HS-5 (cell line): ENCODE data around the gene KDM4B.

Experiments
- DNase-seq: peaks from one replicate; pipeline ENCODE4 v3.0.0-alpha.2; 2012; ENCODE audit warnings: low read depth

KDM4B gene

DNA sequence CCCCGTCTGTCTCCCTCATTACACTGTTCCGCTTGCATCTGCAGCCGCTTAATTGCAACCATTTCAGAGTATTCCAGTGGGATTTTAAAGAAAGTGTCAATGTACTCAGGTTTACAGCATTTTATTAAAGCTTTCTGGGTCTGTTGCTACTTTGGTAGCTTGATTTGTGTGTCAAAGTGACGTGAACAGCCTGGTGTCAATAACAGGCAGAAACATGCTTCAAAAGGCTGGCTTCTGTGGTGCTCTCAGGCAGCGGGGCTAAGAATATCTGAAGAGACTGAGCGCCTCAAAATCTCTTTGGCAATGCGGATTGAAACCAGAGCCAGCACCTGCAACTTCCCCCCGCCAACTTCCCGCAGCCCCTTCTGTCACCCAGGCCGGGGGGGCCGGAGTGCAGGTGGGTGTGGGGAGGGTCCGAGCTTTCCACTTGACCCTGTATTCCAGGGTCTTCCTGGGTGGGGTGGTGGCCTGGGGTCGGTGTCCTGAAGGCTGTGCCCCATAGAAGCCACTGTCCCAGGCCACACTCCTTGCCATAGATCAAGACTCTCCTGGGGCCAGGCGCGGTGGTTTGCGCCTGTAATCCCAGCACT lies 81.2 kb downstream of the KDM4B start:
- no peak for DNase-seq

DNA sequence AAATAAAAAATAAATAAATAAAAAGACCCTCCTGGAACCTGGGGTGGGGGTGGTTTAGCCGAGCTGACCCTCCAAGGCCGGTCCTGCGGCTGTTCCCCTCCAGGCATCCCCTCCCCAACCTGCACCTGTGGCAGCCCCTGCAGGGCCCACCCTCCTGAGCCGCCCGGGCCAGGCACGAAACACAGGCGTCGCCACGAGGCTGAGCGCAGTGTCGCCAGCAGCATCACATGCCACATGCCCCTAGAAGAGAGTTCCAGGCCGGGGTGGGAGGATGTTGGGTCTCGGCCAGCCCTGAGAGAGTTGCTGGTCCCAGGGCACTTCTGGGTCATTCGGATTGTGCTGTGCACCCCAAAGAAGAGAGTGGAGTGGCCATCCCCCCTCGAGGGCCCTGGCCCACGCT lies 82.0 kb downstream of the KDM4B start:
- no peak for DNase-seq

DNA sequence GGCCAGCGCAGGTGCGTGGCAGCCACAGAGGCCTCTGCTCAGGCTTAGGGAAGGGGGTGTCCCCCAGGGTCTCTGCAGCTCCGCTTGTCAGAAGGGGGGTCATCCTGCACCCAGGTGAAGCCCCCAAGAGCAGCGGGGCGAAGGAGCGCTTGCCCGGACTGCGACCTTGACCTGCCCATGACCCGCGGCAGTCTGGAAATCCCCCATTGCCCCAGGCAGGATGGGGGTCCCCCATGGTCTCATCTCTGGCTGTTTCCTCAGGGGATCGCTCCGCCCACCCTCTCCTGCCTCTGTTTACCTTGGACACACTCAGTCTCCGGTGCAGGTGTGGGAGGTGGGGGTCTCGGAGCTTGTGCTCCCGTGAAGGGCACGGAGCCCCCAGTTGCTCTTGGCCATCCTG lies 82.7 kb downstream of the KDM4B start:
- DNase-seq = no peak

DNA sequence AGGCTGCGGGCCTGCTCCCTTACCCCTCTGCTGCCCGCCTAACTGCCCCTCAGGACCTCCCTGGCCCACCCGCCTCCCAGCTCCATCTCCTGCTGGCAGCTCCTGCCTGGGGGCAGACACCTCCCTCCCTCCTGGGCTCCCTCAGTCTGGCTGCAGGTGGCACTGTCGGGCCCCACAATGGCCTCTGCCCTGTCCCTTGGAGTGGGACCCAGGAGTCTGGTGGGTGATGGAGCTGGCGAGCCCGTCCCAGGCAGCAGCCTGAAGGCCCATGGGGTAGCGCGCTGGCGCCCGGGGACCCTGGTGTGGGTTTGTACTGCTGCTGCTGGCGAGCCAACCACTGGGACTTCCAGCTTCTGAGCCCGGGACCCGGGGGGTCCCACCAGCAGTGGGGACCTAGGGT lies 83.6 kb downstream of the KDM4B start:
- DNase-seq = no peak

DNA sequence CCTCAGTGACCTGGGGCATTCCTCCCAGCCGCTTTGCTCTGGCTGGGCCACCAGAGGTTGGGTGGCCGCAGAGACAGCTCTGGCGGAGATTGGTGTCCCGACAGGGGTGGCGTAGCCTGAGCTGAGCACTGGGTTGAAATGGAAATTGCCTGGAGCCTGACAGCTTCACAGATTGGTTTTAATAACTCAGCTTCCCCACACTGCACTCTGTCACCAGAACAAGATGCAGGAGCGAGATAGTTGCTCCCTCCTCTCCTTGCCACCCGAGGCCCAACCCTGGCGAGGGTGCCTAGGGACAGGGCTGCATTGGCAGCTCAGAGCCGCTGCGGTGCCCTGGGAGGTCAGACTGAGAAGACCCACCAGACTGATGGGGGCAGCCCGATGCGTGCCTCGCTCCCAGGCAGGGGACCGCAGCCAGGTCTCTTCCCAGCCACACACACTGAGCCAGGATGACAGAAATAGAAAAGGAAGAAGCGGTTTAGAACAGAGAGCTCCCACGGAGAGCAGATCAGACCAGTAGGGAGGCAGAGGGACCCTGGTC lies 84.1 kb downstream of the KDM4B start:
- DNase-seq = no peak

DNA sequence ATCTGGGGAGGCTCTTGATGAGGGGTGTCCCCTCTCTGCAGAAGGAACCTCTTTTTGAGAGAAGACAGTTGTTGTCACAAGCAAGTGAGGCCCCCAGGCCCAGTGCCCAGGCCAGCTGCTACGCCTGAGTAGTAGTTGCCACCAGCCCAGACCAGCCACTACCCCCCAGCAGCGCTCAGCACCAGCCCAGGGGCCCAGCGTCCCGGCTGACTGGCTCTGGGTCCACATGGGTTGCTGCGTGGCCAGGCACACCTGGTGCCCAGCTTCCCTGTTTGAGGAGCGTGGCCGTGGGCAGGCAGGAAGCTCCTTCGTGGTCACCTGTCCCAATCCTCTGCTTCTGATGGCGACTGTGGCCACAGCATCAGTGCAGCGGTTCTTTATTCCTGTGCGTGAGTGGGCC lies 84.7 kb downstream of the KDM4B start:
- no peak for DNase-seq

DNA sequence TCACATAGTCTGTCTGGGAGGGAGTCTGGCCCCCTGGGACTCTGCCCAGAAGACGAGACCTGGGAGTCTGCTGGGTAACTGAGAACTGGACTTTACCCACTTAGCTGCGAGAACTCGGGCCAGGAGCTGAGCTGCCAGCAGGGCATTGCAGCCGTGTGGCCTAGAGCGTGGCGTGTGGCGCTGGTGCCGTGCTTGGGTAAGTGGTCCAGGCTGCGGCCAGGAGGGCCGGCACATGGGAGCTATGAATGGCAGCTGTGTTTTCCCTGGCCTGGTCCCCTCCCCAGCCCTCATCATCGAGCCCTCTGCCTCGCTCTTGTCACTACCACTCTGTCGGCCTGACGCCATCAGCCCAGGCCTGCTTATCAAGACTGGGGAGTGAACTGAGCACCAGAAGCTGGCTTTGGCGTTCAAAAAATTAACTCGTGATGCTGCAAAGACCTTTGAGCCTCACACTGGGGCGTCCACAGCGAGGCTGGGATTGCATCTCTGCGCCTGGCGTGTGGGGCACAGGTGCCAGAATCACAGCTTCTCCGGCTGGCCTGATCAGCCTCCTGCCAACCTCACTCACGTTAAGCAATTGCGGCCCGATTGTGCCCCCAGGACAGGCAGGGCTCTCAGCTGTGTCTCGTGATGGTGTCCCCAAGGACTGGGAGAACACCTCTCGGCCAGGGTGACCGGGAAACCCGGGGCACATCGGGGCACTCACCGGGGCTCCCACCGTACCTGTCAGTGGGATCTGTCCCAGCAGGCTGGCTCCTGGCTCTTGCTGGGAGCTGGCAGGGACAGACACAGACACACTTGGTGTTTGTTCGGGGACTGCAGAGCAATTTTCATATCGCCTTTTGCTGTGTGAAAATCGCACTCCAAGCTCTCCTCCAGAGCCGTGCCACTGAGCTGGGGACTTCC lies 85.9 kb downstream of the KDM4B start:
- no peak for DNase-seq

DNA sequence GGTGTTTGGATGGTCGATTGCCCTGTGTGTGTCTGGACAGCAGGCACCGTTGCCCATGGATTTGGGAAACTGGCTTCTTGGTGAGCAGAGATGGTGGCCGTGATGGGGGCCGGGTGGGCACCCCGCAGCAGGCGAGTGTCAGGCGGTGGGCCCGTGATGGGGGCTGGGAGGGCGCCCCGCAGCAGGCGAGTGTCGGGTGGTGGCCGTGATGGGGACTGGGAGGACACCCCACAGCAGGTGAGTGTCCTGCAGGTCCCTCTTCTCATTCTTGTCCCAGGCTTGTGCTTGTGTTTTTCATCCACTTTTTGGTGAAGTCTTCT lies 86.5 kb downstream of the KDM4B start:
- no peak for DNase-seq

DNA sequence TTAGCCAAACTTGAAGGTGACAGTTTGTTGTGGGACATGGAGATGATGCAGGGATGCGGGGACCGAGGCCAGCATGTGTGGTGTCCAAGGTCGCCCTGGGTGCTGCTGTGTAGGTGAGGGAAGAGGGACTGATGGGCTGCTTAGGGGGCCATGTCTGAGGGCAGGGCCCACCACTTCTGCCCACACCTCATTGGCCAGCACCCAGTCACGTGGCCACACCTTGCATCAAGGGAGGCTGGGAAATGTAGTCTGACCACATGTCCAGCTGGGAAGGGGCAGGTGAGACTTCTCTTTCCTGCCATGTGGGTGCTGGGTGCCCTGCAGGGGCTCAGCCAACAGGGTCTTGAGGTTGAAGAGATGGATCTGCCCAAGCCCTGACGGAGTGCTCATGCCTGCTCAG lies 88.9 kb downstream of the KDM4B start:
- no peak for DNase-seq

DNA sequence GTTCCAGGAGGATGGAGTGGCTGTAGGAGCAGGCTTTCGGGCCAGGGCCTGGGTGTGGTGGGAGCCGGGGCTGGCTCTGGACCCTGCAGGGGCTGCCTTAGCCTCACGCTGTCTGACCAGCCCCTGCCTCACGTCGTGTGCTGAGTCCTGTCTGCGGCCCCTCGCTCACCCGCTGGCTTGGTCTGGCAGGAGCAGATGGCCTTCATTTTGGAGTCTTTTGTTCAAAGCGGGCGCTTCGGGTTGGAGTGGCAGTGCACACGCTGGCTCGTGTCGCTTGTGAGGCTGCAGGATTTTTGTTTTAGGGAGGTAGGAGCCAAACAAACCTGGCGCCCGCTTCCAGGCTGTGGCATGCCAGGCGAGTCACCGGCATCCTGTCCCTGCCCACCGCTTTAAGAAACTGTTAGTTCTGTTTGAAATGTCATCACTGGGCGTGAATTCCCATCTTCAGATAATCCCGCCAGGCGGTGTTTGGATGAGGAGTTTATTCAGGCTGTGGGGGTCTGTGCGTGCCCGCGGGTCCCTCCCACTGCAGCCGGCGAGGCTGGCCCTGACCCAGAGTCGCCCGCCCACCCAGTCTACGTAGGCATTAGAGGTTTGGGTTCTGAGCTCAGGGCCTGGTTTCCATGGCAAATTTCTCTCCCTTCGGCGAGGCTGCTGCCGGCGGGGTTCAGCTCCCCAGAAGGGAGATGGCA lies 89.8 kb downstream of the KDM4B start:
- DNase-seq = no peak

DNA sequence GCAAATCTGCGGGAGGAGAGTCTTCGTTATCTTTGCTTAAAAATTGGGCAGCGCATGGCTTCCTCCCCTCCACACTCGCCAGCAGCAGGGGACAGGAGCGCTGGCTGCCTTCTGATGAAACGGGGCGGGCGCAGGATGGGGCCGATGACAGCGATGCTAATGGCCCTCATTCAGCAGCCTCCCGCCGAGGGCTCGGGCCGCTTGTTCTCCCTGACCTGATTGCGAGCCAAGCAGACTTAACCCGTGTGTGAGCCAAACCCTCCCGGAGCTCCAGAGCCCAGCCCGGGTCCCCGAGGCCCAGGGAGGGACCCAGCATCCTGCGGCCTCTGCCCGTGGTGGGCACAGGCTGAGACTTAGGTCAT lies 90.3 kb downstream of the KDM4B start:
- no peak for DNase-seq

DNA sequence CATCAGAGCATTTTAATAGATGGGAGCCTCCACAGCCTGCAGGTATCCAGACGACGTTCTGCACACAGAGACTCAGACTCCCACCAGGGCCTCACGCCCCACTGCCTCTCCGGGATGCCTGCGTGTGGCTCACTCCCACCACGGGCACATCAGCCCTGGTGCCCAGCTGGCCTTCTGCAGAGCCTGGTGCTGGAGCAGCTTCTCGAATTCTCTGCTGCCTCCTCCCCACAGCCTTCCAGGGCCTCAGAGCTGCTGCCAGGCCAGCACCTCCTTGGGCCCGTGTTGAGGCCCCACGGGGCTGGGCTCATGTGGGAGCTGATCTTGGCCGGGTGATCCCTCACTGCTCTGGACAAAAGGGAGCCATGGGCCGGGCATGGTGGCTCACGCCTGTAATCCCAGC lies 90.9 kb downstream of the KDM4B start:
- DNase-seq = no peak

DNA sequence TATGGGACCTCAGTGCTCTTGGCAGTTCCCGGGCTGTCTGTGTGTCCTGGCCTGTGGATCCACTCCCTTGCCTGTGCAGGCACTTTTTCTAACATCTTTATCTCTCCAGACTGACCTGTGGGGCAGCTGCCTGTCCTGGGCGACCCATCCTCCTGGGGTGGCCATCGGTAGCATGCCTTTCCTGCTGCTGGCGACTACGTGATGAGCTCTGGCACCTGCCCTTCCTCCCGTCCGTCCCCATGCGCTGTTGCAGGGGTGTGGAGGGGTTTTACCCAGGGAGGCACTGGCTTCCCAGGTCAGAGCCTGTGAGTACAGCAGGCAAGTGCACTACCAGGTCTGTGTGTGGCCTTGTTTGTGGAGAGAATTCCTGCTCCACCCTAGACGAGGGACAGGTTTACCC lies 93.3 kb downstream of the KDM4B start:
- no peak for DNase-seq

DNA sequence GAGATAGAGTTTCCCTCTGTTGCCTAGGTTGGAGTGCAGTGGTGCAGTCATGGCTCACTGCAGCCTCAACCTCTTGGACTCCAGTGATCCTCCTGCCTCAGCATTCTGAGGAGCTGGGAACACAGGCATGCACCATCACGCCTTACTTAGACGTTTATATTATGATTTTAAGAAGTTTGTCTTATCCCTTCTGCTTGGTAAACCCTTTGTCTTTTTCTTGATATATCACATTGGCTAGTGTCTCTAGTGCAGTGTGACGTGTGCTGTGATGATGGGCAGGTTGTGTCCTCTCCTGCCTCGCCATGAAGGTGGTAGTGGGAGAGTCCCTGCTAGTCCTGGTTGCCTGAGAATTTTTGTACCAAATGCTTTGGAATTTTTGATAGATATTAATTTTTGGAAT lies 93.9 kb downstream of the KDM4B start:
- DNase-seq = no peak

DNA sequence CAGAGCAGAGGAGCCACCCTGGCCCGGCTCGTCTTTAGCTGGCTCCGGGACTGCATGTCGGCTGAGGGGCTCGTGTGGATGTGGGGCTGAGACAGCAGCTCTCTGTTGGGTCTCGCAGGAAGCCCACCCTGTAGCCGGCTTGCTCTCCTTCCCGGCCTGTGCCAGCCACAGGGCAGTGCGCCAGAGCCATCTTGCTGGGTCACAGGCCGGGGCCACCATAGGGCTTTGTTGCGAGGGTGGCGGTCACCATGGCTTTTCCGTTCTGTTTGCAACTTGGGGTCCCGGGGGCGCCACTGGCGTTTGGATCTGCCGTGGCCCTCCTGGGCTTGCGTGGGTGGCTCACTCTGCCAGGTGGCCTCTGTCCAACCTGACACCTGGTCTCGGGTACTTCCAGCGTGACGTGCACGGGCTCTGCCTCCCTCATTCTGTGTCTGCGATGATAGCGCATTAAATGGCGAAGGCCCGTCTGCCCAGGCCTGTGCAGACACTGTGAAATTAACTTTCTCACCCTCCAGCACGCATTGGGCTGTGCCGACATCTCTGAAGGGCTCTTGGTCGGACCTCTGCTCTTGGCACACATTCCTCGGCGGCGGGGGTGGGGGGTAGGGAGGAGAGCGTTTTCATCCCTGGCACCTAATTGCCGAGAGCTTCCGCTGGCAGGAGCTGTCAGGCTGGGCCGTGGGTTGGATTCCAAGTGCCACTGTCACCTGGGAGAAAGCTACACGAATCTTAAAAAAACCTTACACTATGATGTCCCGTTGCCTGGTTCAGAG lies 95.1 kb downstream of the KDM4B start:
- DNase-seq = no peak

DNA sequence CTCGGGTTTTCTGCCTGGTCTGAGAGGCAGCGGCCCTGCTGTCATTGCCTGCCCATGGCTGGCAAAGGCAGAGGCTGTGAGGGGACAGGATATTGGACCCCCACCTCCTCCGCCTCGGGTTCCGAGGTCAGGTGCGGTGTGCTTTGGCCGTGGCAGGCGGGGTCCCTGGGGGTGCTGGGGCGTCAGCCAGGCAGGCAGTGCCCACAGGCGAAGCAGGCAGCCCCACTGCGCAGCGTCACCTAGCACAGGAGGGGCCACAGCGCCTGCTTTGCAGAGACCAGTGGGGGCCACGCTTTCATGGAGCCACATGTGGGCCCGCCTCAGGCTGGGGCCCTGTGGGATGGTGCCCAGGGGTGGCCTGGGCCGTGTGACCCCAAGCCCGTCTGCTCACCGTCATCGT lies 96.0 kb downstream of the KDM4B start:
- no peak for DNase-seq

DNA sequence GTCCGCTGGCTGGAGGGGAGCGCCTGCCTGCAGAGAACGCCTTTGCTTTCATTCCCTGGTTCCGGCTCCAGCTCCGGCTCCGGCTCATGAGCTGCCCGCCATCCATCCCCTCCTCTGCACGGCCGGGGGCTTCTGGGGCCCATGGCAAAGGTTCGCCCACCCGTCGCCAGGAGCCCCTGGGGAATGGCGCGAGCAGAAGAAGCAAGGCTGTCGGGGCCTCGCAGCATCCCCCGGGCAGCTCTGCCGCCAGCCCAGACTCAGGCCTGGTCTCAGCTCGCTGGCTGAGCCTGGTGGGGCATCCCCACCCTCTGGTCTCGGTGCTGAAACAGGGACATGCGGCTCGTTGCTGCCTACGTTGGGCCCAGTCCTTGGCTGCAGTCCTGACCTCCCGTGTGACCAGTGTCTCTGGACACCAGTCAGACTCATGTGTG lies 96.8 kb downstream of the KDM4B start:
- DNase-seq = no peak

DNA sequence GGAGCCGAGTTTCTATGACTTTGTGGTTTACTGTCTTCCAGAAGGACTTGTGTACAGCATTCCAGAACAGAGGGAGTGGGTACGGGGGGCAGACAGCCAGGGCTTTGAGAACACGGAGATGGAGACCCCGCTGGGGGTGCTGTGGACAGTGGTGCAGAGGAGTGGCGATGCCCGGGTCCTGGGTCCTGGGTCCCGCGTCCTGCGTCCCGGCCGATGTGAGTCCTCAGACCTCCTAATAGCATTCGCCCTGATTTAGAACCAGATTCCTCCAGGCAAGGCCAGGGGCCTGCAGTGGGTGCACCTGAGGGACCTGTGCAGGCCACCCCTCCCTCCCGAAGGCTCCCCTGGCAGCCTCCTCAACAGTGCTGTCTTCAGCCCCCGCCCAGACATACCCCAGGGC lies 97.9 kb downstream of the KDM4B start:
- DNase-seq = no peak

DNA sequence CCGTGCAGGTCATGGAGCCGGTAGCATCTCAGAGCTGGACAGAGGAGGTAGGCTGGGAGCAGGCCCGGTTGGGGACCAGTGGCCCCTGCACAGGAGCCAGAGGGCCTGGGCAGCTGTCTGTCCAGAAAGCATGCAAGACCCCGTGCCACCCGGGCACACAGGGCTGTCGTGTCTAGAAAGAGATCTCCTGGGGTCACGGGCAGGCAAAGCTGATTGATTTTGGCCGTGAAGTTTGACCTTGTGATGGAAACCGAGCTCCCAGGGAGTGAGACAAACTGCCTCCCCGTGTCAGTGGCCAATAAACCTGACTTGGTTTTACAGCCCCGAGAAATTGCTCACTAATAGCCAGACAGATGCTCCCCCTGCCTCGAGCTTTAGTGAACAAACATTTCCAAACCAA lies 98.8 kb downstream of the KDM4B start:
- no peak for DNase-seq

DNA sequence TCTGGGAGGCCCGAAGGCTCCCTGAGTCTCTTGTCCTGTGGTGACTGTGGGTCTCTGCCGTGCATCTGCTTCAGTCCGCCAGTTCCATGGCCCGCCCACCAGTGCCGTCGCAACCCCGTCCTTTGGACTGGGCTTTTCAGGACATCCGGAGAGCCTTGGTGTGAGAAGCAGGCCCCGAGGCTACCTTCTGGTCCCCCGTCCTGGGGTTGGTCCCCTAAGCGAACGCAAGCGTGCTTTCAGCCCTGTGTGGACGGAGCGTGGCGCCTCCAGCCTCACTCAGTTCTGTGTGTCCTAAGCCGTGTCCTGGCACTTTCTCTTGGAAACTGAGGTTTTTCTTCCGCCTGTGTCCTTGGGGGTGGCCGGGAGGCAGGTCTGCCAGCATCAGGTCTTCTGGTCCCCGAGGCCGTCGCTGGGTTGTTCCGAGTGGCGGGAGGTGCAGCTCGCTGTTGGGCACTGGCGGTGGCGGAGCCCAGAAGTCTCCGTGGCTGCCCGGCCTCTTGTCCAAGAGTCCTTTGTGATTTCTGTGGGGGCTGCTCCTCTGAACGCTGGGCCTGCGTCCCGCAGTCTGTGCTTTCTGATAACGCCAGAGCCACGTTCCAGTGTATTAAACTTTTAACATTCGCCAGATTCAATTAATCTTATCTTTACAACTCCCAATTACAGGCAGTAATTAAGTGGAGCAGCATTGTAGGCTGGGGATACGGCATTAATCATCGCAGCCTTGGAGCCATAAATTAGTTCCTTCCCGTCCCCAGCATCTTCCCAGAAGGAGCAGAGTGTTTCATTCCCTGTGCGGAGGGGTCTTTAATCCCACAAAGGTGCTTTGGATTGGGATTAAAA lies 99.5 kb downstream of the KDM4B start:
- DNase-seq = no peak

DNA sequence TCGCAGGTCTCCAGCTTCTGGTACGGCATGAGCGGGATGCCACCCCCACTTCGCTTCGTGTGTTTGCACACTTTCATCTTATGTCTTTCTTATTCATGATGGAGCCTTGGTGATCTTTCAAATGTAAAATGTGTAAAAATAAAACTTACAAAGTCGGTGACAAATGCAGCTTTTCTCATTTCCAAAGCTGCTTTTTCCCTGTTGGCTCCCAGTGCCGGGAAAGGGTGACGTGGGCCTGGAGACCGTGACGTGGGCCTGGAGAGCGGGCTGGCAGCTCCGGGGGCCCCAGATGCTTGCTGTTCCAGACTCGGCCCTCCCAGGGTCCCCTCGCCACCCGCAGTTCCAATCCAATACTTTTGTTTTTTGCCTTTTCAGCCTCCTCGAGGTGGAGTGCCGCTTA lies 101.4 kb downstream of the KDM4B start:
- DNase-seq = no peak

DNA sequence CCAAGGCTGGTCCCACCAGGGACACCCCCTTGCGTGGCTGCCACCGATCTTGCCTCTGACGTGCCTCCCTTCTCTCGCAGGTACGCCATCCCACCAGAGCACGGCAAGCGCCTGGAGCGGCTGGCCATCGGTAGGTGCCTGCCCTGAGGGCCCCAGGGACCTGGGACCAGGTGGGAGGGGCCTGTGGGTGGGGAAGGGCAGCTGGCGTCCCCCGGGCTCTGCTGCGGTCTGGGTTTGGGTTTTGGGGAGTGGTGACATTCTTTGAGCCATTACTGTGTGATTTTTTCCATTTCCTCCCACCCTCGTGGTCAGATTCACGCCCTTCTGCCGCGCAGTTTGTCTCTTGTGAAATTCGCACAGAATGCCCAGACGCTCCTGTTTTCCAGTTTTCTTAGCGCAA lies 102.0 kb downstream of the KDM4B start:
- no peak for DNase-seq
